ENCODE results near the gene ZNF430. TPM values are rescaled to one million over a fixed set of nuclear protein-coding genes. Genes with fewer than 3 reads are reported as not detected.

Gene ZNF430
- total and polyA plus RNA-seq, 10 of the 15 experiments (the other 5 are each of a cell fraction or from before 2014, with no cell fraction given), result 4.6 to 19.0 (median 12.1) TPM

GRCh38 chr19:21046489-21046888 lies 26.0 kb downstream of the ZNF430 start:
- CTCF ChIA-PET, result interaction anchor here (0.8 kb wide), 1 partner anchor 26 kb away, joined by 3 read pairs; the partner anchor contains the start of gene ZNF430
- intact Hi-C loops (cut with micrococcal nuclease; ENCODE audit: unreplicated experiment), result no loop called here
- no peak for TF ChIP-seq CTCF (IDR thresholded peaks at IDR 0.05 in 2 of 3, conservative IDR thresholded peaks at IDR 0.05 in 1 of 3; ENCODE audit: control insufficient read depth in 2 of 3, extremely low read depth in 1 of 3, insufficient read depth in 1 of 3, low read depth in 3 of 3, low read length in 3 of 3)
- TF ChIP-seq ZBTB33 (IDR thresholded peaks at IDR 0.05), result peak; percentile 83; the same call in 1 of the 2 replicates
- H3K4me2 ChIP-seq (ENCODE audit: control insufficient read depth, insufficient read depth), result no peak overlapping the region
- peaks cover 2% of the 10 kb centered on the region; the same call in 1 of the 2 replicates for H3K79me2 ChIP-seq (ENCODE audit: control insufficient read depth, insufficient read depth, low read length)
- DNase-seq (ENCODE audit: low read depth, low spot score) (no peak), FAIRE-seq (no peak), ATAC-seq (no peak)
- H3K9me3 ChIP-seq (replicated peaks; ENCODE audit: control insufficient read depth, insufficient read depth, low read length), result peaks cover 24% of the 10 kb centered on the region
- RAD21 ChIA-PET (ENCODE audit: unreplicated experiment), result no interaction called here
- POLR2A ChIA-PET, result interaction anchor here (0.5 kb wide), 1 partner anchor 269 kb away, joined by 4 read pairs; no protein-coding TSS in a partner anchor
- WGBS (ENCODE audit: insufficient coverage, insufficient replicate concordance, low lambda C conversion rate, missing lambda C conversion rate), result 98% methylated on average over 3 of the region's 3 CpGs
- H3K4me1 ChIP-seq (ENCODE audit: control insufficient read depth, insufficient read depth, low read length), result no peaks in the 10 kb centered on the region
- H3K27me3 ChIP-seq (replicated peaks in 1 of 2; ENCODE audit: control insufficient read depth in 2 of 2, insufficient read depth in 2 of 2, low read length in 1 of 2), result no peaks in the 10 kb centered on the region
- BruUV-seq (replicated peaks), result no TSS peak
- no peak overlapping the region for H3K27ac ChIP-seq (ENCODE audit: control insufficient read depth, insufficient read depth)
- in situ Hi-C loops (cut with MboI), result loop anchor here (25.0 kb wide), 1 partner anchor 1509 kb away; the partner anchor contains the start of genes CILP2 and YJEFN3
- no peaks in the 10 kb centered on the region for H4K20me1 ChIP-seq (ENCODE audit: control insufficient read depth, insufficient read depth)
- H3K36me3 ChIP-seq (ENCODE audit: control insufficient read depth in 2 of 2, insufficient read depth in 2 of 2, low read length in 1 of 2), result peaks cover 2 to 11% of the 10 kb centered on the region in 2 experiments
- SMC1A ChIA-PET (ENCODE audit: uncharacterized antibody, unreplicated experiment), result interaction anchor here (1.1 kb wide), 1 partner anchor 19 kb away, joined by 3 read pairs; no protein-coding TSS in a partner anchor
- H3K4me3 ChIP-seq, result no peak overlapping the region
- no peak overlapping the region for H2AFZ ChIP-seq (ENCODE audit: control insufficient read depth, low read depth, low read length)
- H3K9ac ChIP-seq (ENCODE audit: control insufficient read depth, insufficient read depth, low read length), result no peak overlapping the region
